Measurements from ENCODE around the gene TADA2B. TPM values are rescaled to one million over a fixed set of nuclear protein-coding genes. Genes with fewer than 3 reads are reported as not detected.

The TADA2B gene
- total and polyA plus RNA-seq, 2 experiments from 2014 or later: 3.6 to 11.4 TPM

DNA sequence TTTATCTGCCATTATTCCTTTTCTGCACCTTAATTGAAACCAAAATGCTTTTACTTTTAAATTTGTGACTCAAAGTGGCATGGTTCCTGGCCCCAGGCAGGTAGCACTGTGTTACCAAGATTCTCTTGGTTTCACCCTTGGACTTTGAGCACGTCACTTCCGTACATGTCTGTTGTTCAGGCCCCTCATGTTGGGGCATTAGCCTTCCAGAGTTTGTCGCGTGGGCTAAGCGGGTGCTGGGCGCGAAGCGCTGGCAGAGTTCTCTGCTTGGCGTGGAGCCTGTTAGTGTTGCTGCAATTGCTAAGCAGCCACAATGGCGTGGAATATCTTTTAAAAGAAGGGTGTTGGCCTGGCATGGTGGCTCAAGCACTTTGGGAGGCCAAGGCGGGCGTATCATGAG is 14.0 kb upstream of the TADA2B start:
- TF ChIP-seq STAT1 (IDR thresholded peaks at IDR 0.05; ENCODE audit: unreplicated experiment) (no peak), POLR2AphosphoS5 (IDR thresholded peaks at IDR 0.05; ENCODE audit: low read depth) (no peak)

DNA sequence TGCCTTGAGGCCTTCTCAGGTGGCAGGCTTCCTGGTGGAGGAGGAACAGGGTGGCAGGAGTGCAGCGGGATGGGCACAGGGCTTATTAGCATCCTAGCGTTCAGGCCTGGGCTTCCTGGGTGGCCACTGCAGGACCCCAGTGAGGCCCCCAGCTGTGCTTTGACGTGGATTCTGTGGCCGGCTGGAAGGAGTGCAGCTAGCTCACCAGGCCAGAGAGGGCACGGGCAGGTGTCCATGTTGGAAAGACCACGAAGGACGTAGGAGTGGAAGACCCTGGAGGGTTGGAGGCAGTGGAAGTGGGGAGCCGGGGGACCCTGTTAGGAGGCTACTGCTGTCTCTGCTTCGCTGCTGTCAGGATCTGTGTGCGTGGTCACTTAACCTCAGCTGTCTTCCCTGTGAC is 13.3 kb upstream of the TADA2B start:
- Histone ChIP-seq H4K20me1 (replicated peaks; ENCODE audit: insufficient read depth) (peaks cover 13% of the 10 kb centered on the region), H3K27me3 (ENCODE audit: insufficient read depth) (no peaks in the 10 kb centered on the region), H3K4me1 (ENCODE audit: insufficient read depth) (no peaks in the 10 kb centered on the region; the same call in 1 of the 2 replicates), H2AFZ (no peak overlapping the region), H3K27ac (ENCODE audit: low read depth) (no peak overlapping the region), H3F3A (replicated peaks; ENCODE audit: low read depth) (no peaks in the 10 kb centered on the region), H3K4me3 (no peak overlapping the region), H3K9me2 (ENCODE audit: insufficient read depth) (no peaks in the 10 kb centered on the region), H3K79me2 (replicated peaks; ENCODE audit: insufficient read depth) (no peaks in the 10 kb centered on the region), H3K4me2 (no peak overlapping the region), H3K36me3 (ENCODE audit: insufficient read depth) (peaks cover 6% of the 10 kb centered on the region)
- H3K27me3 Mint-ChIP-seq (ENCODE audit: insufficient read depth, low read depth, poor library complexity): peaks cover 9% of the 10 kb centered on the region
- TF ChIP-seq NANOG (IDR thresholded peaks at IDR 0.05; ENCODE audit: borderline replicate concordance): no peak
- H3K36me3 Mint-ChIP-seq (ENCODE audit: low read depth): peaks cover 58% of the 10 kb centered on the region
- no peaks in the 10 kb centered on the region for H3K9me3 Mint-ChIP-seq
- H3K4me3 Mint-ChIP-seq: no peak overlapping the region
- peaks cover 11% of the 10 kb centered on the region for H3K4me1 Mint-ChIP-seq
- DNase-seq (ENCODE audit: low spot score) (no peak), ATAC-seq (no peak)
- H3K27ac Mint-ChIP-seq: no peak overlapping the region

More for the DNA sequence above, 14.0 kb upstream of the TADA2B start:
- no peaks in the 10 kb centered on the region for H3K79me2 ChIP-seq (replicated peaks; ENCODE audit: insufficient read depth)
- H3K27ac ChIP-seq (ENCODE audit: low read depth): no peak overlapping the region
- Mint-ChIP-seq H3K27me3 (ENCODE audit: insufficient read depth, low read depth, poor library complexity) (peaks cover 10% of the 10 kb centered on the region), H3K9me3 (no peaks in the 10 kb centered on the region), H3K4me1 (peaks cover 16% of the 10 kb centered on the region), H3K36me3 (ENCODE audit: low read depth) (peaks cover 59% of the 10 kb centered on the region), H3K4me3 (no peak overlapping the region), H3K27ac (no peak overlapping the region)
- DNase-seq (ENCODE audit: low spot score) (no peak), ATAC-seq (no peak)
- no peak overlapping the region for H3K4me2 ChIP-seq
- peaks cover 9% of the 10 kb centered on the region for H4K20me1 ChIP-seq (replicated peaks; ENCODE audit: insufficient read depth)
- H3K4me3 ChIP-seq: no peak overlapping the region
- no peaks in the 10 kb centered on the region for H3K27me3 ChIP-seq (ENCODE audit: insufficient read depth)
- peaks cover 6% of the 10 kb centered on the region for H3K36me3 ChIP-seq (ENCODE audit: insufficient read depth)
- no peaks in the 10 kb centered on the region for H3F3A ChIP-seq (replicated peaks; ENCODE audit: low read depth)
- no peaks in the 10 kb centered on the region for H3K9me2 ChIP-seq (ENCODE audit: insufficient read depth)
- no peak overlapping the region for H2AFZ ChIP-seq
- H3K4me1 ChIP-seq (ENCODE audit: insufficient read depth): no peaks in the 10 kb centered on the region; the same call in 1 of the 2 replicates

- H4K20me1 ChIP-seq (replicated peaks; ENCODE audit: insufficient read depth): peaks cover 6% of the 10 kb centered on the region
- Mint-ChIP-seq H3K9me3 (no peaks in the 10 kb centered on the region), H3K27me3 (ENCODE audit: insufficient read depth, low read depth, poor library complexity) (peaks cover 8% of the 10 kb centered on the region), H3K27ac (no peak overlapping the region), H3K4me3 (no peak overlapping the region), H3K4me1 (peaks cover 4% of the 10 kb centered on the region), H3K36me3 (ENCODE audit: low read depth) (peaks cover 51% of the 10 kb centered on the region)
- H3K27me3 ChIP-seq (ENCODE audit: insufficient read depth): no peaks in the 10 kb centered on the region
- no peak overlapping the region for H2AFZ ChIP-seq
- H3K79me2 ChIP-seq (replicated peaks; ENCODE audit: insufficient read depth): no peaks in the 10 kb centered on the region
- no peaks in the 10 kb centered on the region for H3F3A ChIP-seq (replicated peaks; ENCODE audit: low read depth)
- ATAC-seq: no peak
- H3K36me3 ChIP-seq (ENCODE audit: insufficient read depth): peaks cover 6% of the 10 kb centered on the region
- H3K9me2 ChIP-seq (ENCODE audit: insufficient read depth): no peaks in the 10 kb centered on the region
- DNase-seq (ENCODE audit: low spot score): no peak
- TF ChIP-seq ZNF114 (CRISPR knock-in tag; IDR thresholded peaks at IDR 0.05) (no peak), REST (IDR thresholded peaks at IDR 0.05; ENCODE audit: unreplicated experiment) (no peak), NANOG (IDR thresholded peaks at IDR 0.05; ENCODE audit: borderline replicate concordance) (no peak)
- H3K4me3 ChIP-seq: no peak overlapping the region
- H3K27ac ChIP-seq (ENCODE audit: low read depth): no peak overlapping the region
- H3K4me2 ChIP-seq: no peak overlapping the region
- H3K4me1 ChIP-seq (ENCODE audit: insufficient read depth): no peaks in the 10 kb centered on the region; the same call in 1 of the 2 replicates
Measured at GRCh38 chr4:7030856-7031255, 12.3 kb upstream of the TADA2B start.

Data from GM23338 (cell line).